ENCODE measurements around the gene PRKACA.

Gene PRKACA

DNA sequence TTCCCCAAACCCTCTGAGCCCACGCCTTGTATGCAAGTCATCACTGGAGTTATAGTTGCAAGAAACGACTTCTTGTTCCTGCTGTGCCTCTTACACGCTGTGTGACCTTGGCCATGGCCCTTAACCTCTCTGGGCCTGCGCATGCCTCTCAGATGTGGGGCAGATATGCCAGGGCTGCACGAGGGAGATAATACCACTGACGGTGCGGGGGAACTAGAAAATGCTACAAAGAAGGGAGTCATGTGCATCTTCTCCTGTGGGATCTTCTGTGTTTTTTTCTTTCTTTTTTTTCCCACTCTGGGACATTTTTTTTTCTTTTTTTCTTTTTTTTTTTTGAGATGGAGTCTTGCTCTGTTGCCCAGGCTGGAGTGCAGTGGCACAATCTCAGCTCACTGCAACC, 22.7 kb downstream of the PRKACA start:
- TF ChIP-seq, protein P1, sequence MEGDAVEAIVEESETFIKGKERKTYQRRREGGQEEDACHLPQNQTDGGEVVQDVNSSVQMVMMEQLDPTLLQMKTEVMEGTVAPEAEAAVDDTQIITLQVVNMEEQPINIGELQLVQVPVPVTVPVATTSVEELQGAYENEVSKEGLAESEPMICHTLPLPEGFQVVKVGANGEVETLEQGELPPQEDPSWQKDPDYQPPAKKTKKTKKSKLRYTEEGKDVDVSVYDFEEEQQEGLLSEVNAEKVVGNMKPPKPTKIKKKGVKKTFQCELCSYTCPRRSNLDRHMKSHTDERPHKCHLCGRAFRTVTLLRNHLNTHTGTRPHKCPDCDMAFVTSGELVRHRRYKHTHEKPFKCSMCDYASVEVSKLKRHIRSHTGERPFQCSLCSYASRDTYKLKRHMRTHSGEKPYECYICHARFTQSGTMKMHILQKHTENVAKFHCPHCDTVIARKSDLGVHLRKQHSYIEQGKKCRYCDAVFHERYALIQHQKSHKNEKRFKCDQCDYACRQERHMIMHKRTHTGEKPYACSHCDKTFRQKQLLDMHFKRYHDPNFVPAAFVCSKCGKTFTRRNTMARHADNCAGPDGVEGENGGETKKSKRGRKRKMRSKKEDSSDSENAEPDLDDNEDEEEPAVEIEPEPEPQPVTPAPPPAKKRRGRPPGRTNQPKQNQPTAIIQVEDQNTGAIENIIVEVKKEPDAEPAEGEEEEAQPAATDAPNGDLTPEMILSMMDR (IDR thresholded peaks at IDR 0.05): no peak
- DNase-seq (ENCODE audit: low spot score): no peak
- no peak overlapping the region for H3K27ac ChIP-seq
- no peak overlapping the region for H3K4me3 ChIP-seq

DNA sequence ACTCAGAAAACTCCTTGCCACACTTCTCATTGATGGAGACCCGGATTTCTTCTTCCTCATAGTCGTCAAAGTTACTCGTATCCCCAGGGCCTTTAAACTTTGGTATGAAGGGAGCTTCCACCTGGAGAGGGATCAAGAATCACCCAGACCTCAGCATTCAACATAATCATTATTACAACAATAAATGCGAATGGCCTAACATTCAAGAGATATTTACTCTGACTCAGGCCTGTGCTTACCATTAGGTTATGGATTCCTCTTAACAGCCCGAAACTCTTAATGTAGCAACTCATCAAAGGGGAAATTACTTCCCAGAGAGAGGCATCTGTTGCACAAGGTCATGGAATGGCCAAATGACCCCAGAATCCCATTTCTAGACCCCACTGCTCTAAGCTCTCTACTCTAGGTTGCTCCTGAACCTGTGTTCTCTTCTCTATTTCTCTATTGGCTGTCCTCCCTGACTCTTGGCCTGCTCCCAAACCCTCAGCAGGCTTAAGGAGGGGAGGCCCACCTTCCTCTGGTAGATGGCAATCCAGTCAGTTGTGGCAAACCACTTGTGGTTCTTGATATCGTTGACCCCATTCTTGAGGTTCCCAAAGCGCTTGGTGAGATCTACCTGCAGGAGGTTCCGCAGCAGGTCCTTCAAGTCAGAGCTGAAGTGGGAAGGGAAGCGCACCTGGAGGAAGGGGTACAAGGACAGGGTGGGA, 24.3 kb downstream of the PRKACA start:
- TF ChIP-seq, protein P1 (IDR thresholded peaks at IDR 0.05): no peak
- Histone ChIP-seq H3K4me3 (no peak overlapping the region), H3K27ac (no peak overlapping the region)
- DNase-seq (ENCODE audit: low spot score): no peak

DNA sequence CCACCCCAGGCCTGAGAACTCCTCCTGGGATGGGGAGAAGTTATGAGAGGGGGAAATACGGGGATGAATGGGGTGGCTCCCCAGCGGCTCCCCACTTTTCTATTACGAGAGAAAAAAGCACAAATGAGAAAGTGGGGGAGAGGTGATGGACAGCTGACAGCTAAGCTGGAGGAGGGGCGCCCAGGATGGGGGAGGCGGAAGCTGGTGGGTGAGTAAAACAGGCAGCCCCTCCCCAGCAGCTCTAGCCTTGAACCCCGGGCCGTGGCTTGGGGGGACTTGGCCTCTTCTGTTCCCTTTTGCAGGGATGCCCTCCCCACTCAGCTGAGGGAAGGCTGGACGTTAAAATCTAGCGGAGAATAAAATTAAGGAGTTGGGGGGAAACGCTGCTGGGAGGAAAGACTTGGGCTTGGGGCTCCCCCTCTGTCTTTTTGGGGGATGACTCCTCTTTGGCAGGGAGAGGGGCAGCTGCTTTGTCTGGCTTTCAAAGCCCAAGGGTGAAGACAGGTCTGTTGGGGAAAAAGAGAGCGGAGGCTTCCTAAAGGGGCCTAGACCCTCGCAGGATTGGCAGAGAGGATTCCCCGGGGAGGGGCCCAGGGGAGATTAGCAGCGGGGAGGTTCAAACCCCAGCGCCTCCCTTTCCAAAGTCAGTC, 25.6 kb downstream of the PRKACA start:
- Histone ChIP-seq H3K4me3 (peak overlapping the region; percentile 86), H3K27ac (peak overlapping the region; percentile 97 to 98)
- DNase-seq (ENCODE audit: low spot score): no peak
- TF ChIP-seq, protein P1 (IDR thresholded peaks at IDR 0.05): no peak

DNA sequence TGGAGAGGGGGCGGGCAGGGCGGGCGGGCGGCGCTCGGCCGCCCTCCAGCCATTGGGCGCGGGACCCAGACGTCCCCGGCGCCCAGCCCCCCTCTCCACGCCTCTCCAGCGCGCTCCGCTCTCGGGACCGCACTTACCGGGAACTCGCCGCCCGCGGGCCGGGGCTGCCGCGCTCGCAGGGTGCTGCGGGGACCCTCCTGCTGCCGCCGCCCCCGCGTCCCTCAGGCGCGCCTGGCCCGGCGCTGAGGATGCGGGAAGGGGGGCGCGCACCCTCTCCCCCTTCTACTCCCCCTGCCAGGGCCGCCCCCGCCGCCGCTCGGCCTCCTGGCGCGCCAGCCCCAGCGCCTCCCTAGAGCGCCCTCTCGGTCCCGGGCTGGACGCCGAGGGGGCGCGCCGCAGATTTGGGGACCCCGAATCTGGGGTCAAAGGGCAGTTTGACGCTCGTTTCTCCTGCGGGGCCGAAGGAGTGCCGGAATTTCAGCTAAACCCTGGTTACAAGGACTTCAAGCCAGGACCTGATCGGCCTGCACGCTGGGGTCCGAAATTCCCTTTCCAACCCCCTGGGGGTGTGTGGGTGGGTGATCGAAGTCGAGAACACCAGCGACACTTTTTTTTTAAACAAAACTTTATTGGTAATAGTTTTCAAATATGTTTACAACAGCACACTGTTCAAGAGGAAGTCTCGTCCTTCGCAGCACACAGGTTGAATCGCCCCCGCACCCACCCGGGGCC, 26.3 kb downstream of the PRKACA start:
- TF ChIP-seq, protein P1 (IDR thresholded peaks at IDR 0.05): no peak
- Histone ChIP-seq H3K27ac (peak overlapping the region; percentile 97 to 98), H3K4me3 (peak overlapping the region; percentile 86)
- DNase-seq (ENCODE audit: low spot score): peak; percentile 89

DNA sequence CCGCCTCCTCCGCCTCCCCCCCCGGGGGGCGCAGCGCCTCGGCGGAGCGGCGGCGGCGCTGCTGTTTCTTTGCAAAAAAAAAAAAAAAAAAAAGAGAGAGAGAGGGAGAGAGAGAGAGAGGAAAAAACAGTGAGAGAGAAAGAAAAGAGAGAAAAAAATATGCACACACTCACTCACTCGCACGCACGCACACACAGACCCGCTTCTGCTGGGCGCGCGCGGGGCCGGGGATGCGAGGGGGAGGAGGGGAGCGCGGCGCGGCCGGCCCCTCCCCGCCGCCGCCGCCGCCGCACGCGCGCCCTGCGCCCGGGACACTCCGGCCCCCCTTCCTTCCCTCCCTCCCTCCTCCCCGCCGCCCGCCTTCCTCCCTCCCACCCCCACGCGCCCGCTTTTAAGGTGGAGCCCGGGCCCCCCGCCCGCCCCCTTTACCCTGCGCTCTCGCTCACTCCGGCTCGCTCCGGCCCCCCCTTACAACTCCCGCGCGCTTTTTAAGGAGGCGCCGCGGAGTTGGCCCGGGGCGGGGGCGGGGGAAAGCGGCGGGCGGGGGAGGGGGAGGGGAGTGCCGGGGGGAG, 27.0 kb downstream of the PRKACA start, which contains the start of gene SAMD1:
TSS of gene SAMD1 (minus strand) at position 243 of the 572 bp plus-strand sequence.
- Histone ChIP-seq H3K27ac (peak within 1 kb of the TSS; percentile 97 to 98), H3K4me3 (peak within 1 kb of the TSS; percentile 86)
- TF ChIP-seq, protein P1 (IDR thresholded peaks at IDR 0.05): no peak
- DNase-seq (ENCODE audit: low spot score): peak; percentile 91

DNA sequence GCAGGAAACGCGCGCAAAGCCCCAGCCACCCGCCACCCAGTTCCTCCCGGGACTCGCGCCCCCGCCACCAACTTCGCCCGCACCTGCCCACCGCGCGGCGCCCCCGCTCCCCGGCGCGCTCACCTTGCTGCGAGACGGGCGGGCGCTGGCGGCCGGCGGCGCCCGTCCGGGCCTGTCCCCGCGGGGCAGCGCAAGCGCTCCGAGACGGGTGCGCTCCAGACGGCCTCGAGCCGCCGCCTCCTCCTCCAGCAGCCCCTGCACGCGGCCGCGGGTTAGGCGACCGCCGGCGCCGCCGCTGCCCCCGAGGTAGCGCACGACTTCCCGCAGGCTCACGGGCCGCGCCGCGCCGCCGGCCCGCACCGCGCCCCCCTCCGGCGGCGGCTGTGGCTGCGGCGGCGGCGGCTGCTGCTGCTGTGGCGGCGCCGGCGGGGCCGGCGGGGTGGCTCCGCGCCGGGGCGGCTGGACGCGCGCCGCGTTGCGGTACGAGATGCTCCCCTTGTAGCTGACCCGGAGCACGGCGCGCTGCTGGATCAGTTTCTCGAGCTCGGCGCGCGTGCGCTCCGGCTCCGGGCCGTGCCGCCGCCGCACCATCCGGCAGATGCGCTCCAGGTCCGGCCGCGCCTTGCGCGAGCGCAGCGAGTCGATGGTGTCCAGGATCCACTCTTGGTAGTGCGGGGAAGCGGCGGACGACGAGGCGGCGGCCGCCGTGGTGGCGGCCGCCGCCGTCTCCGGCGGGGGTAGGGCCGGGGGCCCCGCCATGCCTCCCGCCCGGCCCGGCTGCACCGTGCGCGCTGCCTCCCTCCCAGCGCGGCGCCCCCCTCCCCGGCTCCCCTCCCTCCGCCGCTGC, 27.7 kb downstream of the PRKACA start:
- Histone ChIP-seq H3K4me3 (peak overlapping the region; percentile 86), H3K27ac (peak overlapping the region; percentile 64 to 97)
- no peak for DNase-seq (ENCODE audit: low spot score)
- TF ChIP-seq, protein P1 (IDR thresholded peaks at IDR 0.05): no peak
